LoVo (cell line): ENCODE results near the gene FAM50B.
A peak's percentile ranks its signal among the peaks of the same experiment; 100 is the strongest.
"Not testable (repeated sequence)": the region's sequence is repeated elsewhere in the genome, so short reads cannot be mapped to it uniquely, and the experiment has no call there.

Experiments used
- DNase-seq: peaks from one replicate; pipeline ENCODE4 v3.0.0-alpha.2; 2016; ENCODE audit warnings: low spot score

FAM50B gene

DNA sequence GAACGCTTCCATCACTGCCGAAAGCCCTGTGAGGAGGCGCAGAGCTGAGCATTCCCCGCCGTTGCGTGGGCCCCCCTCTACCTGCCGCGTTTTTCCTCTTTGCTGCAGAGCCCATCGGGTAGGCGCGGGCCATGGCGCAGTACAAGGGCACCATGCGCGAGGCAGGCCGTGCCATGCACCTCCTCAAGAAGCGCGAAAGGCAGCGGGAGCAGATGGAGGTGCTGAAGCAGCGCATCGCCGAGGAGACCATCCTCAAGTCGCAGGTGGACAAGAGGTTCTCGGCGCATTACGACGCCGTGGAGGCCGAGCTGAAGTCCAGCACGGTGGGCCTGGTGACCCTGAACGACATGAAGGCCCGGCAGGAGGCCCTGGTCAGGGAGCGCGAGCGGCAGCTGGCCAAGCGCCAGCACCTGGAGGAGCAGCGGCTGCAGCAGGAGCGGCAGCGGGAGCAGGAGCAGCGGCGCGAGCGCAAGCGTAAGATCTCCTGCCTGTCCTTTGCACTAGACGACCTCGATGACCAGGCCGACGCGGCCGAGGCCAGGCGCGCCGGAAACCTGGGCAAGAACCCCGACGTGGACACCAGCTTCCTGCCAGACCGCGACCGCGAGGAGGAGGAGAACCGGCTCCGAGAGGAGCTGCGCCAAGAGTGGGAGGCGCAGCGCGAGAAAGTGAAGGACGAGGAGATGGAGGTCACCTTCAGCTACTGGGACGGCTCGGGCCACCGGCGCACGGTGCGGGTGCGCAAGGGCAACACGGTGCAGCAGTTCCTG lies 693 bp downstream of the FAM50B start:
- no peak for DNase-seq

DNA sequence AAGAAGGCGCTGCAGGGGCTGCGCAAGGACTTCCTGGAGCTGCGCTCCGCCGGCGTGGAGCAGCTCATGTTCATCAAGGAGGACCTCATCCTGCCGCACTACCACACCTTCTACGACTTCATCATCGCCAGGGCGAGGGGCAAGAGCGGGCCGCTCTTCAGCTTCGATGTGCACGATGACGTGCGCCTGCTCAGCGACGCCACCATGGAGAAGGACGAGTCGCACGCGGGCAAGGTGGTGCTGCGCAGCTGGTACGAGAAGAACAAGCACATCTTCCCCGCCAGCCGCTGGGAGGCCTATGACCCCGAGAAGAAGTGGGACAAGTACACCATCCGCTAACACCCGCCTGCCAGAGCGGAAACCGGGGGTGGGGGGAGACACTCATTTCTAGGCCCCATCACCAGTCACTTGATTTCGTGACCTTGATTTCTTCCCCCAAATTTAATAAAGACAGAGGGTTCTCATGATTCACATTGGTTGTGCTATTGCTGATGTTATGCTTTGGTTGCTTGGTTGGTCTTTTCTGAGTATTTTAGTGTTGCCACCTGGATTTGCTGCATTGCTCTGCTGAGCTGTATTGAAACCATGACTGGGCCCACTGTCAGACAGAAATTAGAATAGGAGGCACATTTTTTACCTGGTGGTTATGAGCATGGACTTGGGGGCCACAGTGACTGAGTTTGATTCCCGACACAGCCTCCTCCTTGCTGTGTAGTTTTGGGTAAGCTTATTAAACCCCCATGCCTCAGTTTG lies 1.5 kb downstream of the FAM50B start:
- no peak for DNase-seq

DNA sequence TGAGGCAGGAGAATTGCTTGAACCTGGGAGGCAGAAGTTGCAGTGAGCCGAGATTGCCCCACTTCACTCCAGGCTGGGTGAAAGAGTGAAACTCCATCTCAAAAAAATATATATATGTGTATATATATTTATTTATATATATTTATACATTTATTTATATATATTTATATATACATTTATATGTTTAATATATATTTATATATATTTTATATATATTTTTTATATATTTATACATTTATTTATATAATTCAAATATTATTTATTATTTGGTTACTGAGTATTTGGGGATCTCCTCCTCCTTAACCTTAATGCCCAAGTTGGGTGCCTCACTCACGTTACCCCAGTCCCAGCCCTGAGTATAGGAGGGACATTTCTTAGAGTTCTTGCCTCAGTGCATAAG lies 2.7 kb downstream of the FAM50B start:
- no peak for DNase-seq

DNA sequence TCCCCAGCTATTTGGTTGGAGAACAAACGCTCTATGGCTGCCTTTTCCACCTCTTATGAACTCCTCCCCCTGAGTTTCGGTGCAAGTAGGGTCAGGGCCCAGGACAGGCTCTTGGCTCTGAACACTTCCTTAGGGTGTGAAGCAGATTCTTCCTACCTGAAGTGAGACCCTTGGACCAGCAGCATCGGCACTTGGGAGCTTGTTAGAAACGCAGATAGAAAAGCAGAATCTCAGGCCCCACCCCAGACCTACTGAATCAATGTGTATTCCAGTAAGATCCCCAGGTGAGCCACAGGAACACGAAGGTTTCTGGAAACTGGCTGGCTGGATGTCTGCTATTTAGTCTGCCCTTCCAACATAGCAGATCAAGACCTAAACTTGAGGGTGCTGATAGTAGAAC lies 3.2 kb downstream of the FAM50B start:
- no peak for DNase-seq

DNA sequence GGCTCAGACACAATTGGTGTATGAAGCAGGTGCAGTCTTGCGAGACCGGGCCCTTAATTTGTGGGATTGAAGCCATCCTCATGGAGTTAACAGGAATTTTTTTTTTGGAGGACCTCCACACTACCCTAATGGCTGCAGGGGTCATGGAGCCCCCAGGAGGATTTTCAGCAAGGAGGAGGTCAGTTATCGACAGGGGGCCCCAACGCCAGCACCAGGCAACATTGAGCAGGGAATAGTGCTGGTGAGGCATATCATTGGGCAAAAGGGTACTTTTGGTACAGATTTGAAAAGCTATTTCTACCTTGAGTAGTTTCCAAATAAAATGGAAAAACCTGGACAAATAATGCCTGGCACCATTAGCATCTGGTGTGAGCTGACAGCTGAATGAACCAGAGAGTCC lies 6.7 kb downstream of the FAM50B start:
- no peak for DNase-seq

DNA sequence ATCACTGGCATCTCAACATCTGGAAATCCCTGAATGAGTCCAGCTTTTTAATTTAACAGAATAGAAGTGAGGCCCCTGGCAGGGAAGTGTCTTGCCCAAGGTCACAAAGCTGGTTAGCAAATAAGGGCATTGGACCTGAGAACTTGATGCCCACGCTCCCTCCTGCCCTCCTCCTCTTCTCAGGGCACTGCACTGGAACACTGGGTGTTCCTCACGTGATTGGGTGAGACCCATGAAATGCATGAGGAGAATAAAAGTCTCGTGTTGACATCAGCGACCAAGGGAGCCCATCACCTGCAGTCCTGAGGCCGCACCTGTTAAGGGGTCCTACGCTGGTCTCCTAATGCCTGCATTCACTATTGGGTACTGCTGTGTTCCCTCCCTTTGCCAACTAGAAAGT lies 7.4 kb downstream of the FAM50B start:
- DNase-seq = no peak

DNA sequence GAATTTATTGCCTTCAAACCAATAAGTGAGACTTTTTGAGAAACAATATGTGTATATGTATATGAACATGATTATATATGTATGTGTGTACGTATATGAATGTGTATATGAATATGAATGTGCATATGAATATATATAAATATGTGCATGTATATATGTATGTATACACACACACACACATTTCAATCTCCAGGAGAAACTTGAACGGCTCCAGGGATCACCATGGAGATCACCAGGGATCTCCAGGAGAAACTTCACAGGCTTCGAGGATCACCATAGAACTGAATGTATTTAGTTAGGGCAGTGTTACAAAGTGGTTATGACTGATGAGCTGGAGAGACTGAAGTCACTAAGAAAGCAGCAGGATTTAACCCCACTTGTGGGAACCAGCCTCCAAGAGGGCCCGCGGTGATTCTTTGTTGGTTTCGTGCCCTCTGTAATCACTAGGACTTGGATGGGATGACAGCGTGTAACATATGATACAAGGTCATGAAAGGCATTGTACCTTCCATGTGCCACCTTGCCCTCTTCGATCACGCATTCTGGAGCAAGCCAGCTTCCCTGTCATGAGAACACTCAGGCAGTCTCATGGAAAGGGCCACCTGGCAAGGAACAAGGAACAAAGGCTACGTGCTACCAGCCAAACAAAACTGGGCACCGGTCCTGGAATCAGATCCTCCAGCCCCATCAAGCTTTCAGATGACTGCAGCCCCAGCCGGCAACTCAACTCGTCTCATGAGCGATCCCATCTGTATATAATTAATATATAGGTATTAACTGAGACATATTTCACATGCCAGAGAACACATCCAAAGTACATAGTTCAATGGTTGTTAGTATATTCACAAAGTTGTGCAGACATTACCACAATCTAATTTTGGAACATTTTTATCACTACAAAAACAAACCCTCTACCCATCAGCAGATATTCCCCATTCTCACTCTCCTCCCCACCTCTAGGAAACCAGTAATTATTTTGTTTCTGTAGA lies 8.6 kb downstream of the FAM50B start:
- no peak for DNase-seq

DNA sequence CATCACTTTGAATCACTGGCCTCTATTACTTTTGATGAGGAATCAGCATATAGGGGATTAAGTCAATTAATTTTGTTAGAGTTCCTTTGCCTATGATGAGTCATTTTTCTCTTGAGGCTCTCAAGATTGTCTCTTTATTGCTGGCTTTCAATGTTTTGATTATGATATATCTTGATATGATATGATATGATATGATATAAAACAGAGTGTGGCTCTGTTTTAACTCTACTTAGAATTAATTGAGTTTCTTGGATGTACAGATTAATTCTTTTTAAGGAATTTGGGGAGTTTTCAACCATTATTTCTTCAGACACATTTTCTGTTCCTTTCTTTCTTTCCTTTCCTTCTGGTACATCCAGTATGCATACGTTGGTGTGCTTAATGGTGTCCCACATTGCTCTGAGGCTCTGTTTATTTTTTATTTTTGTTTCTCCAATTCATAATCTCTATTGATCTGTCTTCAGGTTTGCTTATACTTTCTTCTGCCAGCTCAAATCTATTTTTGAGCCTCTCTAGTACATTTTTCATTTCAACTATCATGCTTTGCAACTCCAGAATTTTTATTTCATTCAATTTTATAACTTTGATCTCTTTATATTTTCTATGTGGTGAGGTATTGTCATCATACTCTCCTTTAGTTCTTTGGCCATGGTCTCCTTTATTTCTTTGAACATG lies 10.8 kb downstream of the FAM50B start:
- DNase-seq = no peak

DNA sequence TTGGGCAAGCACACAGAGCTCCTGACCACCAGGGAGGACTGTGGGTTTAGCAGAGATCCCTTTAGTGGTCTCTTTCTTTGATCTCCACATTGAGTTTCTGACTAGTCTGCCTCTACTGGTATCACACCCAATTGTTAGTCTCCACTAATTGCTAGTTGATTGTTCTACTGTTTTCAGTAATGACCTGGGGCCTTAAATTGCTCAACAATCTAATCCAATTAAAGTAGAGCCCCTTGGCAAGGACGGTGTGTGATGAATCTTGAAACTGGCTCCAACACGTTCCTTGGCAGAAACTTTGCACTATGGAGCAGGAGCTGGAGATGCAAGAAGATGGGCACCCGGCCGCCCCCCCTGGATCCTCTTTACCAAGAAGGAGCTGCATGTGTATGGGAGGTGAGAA lies 12.3 kb downstream of the FAM50B start:
- DNase-seq = no peak

DNA sequence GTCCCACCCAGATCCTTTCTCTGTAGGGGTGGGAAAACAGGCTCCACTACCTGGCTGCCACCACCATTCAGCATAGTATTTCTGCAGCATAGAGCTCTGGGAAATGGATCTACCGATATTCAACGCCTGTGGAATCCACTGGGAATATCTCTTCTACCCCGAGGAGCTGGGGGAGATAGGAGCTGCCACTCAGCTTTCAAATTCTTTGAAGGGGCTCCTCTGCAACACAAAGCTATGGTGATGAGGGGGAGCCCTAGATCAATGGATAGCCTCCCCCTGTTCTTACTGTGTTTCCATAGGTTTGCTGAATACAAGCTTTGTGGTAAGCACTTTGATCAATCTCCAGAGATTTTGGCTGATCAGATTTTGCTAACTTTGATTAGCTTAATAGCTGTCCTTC lies 12.9 kb downstream of the FAM50B start:
- DNase-seq = no peak

DNA sequence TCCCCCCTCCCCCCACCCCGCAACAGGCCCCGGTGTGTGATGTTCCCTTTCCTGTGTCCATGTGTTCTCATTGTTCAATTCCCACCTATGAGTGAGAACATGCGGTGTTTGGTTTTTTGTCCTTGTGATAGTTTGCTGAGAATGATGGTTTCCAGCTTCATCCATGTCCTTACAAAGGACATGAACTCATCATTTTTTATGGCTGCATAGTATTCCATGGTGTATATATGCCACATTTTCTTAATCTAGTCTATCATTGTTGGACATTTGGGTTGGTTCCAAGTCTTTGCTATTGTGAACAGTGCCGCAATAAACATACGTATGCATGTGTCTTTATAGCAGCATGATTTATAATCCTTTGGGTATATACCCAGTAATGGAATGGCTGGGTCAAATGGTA lies 14.1 kb downstream of the FAM50B start:
- DNase-seq = not testable (repeated sequence)

DNA sequence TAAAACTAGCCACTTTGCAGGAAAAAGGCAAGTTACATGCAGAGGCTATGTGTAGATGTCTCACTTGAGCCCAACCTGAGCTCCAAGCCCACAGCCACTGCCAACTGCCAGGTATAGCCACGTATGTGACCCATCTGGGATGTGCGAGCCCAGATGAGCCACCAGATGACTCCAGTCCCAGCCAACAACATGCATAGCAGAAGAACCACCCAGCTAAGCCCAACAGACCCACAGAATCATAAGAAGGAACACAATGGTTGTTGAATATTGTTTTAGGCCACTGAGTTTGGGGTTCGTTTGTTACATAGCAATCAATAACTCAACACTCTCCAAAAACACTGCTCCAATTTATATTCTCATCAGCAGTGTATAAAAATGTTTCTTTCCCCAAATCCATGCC lies 16.3 kb downstream of the FAM50B start:
- DNase-seq = no peak

DNA sequence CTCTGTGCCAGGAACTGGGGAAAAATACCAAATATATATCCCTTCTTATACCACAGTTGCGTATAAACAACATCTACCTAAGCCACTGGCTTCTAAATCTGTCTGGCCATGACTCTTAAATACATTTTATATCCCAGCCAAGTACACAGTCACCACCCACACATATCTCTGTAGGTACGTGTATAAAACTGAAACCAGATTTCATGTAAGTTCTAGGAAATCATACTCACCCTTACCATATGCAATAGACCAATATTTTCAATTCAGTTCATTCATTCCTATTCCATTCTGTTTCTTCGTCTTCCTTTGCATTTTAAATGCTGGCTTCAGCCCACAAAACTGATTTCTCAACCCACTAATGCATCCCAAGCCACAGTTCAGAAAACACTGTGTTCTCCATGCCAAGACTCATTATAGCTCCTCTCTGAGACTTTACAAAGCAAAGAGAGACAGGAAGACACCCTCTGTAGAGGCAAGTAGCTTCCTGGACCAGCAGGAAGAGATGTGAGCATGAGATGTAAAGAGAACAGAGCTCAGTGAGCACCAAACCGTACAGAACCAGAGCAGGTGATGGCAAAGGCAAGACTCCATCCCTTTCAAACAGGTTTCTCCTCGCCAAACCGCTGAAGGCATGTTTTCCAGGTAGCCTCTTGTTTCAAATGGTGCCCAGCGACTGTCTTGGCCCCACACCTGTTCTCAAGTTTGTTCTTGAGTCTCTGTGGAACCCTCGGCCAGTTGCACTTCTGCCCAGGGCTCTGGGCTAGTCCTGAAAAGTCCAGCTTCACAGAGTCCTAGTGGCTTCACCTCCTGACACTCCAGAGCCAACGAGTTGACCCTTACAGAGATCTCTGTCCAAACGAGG lies 18.7 kb downstream of the FAM50B start:
- no peak for DNase-seq

DNA sequence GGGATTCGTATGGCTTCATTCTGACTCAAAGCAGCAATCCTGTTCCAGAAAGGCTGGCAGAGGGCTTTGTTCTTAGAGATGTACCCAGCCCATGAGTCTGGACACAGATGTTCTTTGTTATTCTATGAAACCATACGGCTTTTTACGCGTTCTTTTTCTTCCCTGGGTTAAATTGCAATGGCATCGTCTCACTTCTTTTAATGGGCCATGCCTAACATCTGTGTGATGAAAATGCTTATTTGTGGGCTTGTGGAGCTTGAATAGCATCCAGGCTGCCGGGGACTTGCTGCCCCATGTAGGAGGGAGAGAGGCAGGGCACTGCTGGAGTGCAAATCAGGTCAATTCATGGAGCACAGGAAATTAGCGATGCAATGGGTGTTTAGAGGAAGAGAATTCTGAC lies 19.4 kb downstream of the FAM50B start:
- DNase-seq = no peak

DNA sequence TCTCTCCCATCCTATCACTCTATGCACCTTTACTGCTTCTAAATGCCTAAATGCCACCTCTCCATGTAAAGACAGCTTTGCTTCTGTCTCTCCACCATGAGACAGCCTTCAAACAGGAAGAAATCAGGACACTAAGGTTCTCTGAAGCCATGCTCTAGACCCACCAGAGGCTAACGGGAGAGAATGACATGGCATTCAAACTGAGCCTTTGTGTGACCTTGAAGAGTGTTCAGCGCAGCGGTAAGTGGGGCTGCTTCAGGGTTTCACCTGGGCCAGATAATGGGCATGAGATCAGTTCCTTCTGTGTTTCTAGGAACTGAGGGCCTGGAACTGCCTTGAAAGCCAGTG lies 20.1 kb downstream of the FAM50B start:
- DNase-seq = no peak

DNA sequence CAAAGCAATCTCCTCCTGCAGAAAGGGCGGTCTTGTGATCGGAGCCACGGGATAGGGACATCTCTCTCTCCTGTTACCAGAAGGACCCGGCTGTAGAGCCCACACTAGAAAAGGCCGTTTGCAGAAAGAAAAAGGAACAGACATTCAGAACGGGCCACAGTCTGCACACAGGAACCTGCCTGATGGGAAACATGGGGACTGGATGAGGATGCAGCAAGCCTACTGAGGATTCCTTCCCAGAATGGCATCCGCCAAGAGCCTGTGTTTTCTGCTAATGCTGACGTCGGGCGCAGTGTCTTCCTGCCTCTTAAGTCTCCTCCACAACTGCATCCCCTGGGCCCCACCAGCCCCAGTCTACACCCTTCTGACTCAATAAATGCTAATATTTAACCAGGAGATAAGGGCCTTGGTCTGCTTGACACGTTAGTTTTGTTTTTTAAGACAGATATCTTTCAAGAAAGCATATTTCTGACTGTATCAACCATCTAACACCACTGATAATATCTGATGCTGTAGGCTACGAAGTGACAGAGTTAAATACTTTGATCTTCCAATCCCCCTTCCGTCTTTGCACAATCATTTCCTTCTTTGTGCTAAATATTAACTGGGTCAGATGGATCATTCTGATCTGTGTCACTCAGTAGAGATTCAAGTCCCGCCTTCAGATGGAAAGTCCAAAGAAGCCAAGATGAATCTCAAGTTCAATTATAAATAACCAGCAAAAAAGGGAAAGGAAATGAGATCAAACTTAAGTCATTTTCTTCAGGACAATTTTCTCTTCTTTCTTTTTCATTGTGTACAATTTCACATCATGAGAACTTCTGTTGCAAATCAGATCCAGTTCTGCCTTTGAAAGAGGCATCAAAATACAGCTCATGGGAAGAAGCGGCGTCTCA lies 20.7 kb downstream of the FAM50B start:
- DNase-seq = peak; percentile 77

DNA sequence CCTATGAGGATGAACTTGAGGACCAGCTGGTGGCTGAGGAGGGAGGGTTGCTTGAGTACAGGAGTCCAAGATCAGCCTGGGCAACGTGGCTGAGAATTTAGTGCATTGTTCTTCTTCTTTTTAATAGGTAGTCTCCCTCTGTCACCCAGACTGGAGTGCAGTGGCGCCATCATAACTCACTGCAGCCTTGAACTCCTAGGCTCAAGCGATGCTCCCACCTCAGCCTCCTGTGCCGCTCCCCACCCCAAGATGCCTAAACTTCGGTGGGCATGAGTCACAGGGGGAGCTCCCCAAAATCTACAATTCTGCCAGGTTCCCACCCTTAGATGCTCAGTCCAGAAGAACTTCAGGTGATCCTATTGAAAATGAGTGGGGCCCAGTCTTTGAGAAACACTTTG lies 21.4 kb downstream of the FAM50B start:
- no peak for DNase-seq

DNA sequence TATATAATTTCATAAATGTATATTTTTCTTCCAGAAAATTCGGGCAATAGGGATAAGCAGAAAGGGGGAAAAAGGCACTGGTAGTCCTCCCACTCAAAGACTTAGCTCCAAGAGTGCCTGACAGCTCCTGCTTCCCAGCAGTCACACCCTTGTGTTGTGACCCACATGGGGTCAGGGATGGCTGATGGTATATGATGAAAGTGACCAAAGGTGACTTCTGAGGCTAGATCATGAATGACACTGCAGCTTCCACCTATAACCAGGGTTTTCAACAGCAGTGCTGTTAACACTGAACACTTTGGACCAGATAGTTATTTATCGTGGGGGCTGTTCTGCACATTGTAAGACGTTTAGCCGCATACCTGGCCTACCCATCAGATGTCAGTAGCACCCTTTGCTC lies 22.3 kb downstream of the FAM50B start:
- no peak for DNase-seq

DNA sequence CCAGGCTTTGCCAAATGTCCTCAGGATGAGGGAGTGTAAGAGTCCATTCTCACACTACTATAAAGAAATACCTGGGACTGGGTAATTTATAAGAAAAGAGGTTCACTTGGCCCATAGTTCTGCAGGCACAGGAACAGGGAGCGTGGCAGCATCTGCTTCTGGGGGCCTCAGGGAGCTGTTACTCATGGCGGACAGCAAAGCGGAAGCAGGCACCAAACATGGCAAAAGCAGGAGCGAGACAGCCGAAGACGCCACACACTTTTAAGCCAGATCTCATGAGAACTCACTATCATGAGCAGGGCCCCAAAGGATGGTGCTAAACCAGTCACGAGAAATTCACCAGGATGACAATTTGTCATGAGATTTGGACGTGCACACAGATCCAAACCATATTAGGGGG lies 22.8 kb downstream of the FAM50B start:
- no peak for DNase-seq

DNA sequence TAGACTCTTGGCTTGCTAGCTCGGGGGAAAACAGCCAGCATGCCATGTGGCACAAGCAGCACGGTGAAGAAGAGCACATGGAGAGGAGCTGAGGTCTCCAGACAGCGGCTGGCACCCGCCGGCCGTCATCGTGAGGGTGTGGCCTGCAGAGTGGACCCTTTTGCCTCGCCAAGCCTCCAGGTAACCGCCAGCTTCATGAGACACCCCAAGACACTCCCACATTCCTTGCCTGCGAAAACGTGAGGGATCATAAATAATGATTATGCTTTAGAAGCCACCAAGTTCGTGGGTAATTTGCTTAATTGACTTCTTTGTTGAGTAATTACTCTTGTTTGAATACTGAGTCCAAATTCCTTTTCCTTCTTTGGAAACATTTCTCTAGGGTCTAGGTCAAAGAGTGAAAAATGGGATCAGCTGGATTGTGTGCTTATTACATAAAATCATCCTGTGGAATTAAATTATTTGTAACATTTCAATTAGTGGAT lies 23.2 kb downstream of the FAM50B start:
- no peak for DNase-seq
